GM18520 (cell line): Measurements from ENCODE around the gene ZNF521.

ENCODE experiments used
- ATAC-seq: cut with Tn5 transposase; IDR thresholded peaks from one replicate; pipeline ENCODE4 v1.9.1; 2021; ENCODE audit not compliant: unreplicated experiment

The ZNF521 gene

DNA sequence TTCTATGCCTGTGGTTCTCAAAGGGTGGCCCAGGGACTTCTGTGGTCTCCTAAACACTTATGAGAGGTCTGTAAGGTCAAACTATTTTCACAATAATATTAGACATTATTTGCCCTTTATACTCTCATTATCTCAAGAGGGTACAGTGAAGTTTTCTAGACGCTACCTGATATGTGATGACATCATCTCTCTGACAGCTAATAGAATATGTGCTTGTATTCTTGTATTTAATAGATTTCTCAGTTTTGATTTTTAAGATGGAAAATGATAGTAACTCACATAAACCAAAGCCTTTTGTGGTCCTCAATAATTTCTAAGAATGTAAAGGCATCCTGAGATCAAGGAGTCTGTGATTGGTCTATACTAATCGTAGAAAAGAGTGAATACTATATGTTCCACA is 265.1 kb downstream of the ZNF521 start:
- ATAC-seq: no peak

DNA sequence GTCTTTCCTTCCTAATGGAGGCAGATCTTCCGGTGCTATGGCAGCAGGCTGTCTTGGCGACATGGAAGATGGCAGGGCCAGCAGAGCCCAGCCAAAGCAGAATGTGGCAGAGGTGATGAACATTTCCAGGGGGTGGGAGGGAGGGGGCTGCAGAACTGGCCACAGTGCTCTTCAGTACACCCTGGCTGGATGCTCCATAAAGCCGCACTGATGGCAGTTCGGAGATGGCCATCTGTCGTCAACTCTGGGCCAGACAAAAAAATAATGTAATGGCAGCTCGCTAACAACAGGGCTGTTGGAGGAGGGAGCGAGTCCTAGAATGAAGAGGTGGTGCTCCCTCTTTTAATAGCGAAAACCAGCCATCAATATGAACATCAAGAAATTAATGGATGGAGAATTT is 271.0 kb downstream of the ZNF521 start:
- ATAC-seq: no peak

DNA sequence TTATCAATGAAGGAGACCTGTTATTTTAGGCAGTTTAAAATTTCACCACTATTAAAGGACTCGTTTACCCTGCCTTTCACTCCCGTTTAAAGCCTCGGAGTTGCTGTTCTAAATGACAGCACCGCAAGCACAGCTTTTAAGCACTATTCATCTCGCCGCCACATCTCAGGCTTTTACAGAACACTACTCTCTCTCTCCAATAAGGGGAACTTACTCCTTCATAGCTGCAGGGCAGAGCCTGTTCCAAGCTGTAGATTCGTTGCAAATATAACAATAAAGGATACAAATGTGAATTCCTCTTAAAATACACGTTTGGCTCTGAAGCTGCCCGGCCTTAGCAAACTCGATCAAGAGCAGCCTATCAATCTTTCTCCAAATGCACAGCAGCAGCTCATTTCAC is 271.8 kb downstream of the ZNF521 start:
- no peak for ATAC-seq

DNA sequence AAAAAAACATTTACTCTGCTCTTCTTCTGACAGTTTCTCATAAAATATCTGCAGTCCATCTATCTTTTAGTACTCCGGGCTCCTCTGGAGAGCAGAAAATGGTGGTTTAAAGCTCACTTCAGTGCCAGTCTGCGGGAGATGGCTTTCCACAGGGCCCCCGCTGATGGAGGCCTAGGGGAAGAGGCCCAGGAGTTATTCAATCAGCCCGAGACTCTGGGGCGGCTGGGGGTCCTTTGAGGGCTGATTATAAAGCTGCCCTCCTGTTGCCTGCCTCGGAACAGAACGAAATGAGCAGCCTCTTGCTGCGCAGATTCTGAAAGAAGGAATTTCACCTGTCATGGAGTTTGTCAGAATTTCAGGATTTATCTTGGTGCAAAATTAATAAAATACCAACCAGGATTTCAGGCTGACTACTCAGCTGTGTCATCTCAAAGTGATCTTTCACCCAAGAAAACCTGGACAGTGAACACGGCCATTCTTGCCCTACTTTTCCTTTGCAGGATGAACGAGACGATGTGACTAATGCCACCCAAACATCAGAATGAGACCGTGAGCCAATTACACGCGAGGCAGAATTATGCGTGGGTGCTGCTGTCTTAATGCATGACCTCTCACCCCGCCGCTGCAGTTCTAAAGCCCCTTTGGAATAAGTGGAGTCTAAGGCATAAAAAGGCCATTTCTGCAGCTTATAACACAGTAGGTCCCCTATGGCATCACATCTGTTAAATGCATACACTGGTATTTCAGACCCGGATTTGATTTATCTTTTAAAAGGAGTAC is 273.8 kb downstream of the ZNF521 start:
- ATAC-seq: no peak

DNA sequence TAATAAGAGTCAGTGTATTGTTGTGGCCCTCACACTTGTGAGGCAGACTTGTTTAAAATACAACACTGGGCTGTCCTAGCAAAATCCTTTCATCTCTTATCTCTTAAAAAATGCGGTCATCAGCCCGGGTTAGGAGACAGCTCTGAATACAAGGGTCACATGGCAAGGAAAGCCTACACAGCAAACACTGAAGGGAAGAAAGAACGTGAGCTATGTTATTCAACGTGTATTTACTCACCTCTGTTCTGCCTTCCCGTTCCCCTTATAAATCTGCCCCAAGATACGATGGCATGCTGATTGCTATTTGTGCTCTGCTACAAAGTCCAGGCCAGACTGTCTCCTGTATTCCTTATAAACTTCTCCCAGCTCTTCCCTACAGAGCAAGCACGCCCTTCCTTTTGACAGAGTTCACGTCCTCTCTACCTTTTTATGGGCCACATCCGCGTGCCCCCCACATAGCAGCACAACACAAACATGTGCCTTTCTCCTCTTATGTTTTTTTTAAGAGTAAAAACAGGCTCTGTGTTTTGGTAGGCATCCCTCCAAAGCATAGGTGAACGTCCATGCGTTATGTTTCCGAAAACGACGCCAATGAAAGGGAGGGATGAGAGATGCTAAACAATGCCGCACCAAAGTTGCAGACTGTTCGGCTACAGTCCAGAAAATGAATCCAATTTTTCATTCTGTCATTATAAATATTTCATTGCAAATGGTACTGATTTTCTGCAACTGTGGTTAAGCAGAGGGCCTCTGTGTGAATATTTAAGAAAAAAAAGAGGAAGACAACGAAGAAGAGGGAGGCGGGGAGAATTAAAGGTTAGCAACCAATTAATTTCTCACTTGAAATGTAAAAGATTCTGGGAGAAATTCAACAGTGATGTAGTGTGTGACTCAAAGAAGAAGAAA is 274.7 kb downstream of the ZNF521 start:
- no peak for ATAC-seq

DNA sequence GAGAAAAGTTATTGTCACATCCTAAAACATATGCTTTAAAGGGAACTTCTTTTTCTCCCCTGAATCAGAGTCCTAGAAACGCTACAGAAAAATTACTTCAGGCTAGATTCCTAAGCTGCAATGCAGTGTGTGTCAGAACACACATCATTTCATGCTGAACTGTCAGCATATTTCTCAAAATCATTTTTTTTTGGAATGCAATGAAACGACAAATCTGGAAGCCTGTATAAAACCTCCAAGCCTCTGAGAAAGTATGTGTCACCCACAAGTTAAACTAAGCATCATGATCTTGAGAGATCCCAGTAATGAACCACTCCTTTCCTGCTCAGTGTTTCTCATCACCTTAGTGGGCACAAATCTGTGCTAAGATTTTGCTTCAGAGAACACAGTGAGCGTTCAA is 276.2 kb downstream of the ZNF521 start:
- no peak for ATAC-seq

DNA sequence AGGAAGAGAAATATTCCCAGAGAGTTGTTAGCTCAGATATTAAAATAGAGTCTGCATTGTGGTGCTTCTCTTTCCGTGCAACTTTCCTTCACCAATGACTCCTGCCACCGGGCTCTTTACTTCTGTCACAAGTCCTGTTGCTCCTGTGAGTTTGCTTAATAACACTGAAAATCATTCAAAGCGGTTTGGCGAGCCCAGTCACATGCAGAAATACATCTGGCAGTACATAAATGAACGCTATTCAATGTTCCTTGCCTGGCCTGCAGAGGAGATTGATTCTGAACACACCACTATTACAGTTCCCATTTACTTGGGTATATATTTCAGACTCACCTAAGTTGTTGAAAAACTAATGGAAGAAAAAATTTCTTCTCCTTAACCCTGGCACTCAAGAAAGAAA is 276.6 kb downstream of the ZNF521 start:
- ATAC-seq: no peak

DNA sequence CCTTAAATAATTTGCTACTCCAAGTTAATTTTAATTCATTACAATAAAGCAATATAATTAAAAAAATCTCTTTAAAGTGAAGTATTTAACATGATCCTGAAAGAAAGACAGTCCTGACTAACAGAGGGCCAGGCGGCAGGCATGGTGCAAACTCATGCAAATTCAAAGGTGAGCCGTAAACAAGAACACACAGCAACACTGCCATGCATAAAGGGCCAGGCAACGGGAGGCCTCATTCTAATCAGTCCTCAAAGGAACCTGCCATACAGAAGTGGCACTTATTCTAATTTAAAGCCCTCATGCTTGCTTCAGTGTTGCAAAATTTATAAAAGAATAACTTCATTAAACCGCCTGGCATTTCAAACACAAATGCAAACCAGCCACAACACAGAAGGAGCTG is 277.0 kb downstream of the ZNF521 start:
- ATAC-seq: no peak

DNA sequence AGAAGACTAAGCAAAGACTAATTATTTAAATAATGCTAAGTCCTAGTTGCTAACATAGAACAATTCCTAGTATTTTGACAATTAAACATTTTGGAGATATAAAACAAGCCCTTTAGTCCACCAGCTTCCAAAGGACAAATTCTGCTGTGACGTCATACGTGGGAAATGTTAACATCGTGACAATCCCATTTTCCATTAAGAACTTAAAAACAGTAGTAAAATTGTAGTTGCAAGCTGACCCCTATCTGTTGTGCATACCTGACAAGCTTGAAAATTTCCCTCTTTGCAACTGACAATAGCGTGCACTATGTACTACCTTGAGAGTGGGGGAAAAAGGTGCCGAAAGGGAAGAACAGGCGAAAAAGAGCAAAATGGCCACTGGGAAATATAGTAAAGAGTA is 279.8 kb downstream of the ZNF521 start:
- no peak for ATAC-seq

DNA sequence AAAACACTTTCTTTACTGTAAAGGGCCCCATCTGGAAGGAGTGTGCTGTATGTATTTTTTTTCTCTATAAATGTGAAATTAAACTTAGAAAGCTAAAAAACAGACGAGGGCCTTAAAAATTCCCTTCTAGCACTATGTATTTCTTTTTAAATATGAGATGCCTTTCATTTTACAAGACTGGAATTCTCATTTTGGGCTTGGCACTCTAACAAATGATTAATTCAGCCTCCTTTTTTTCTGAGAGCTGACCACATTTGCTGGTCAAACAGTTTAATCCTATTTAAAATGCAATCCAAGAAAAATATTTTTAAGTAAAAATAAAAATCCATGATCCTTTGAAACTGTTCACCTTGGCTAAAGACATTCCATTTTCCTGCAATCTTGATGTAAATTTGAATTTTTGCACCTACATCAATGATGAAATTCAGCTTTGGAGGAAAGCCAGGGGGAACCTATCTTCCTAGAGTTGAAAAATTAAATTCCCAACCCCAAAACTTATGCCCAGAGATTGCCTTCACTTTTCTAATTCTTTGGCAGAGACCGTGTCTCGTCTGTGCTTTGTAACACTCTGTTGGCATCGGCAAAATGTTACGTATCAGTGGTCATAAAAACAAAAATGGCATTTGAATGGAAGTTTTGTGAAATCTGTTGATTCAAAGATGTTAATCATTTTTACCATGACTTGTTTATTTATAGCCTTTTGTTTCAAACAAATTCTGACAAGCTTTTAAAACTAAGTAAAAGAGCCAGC is 284.5 kb downstream of the ZNF521 start:
- no peak for ATAC-seq

DNA sequence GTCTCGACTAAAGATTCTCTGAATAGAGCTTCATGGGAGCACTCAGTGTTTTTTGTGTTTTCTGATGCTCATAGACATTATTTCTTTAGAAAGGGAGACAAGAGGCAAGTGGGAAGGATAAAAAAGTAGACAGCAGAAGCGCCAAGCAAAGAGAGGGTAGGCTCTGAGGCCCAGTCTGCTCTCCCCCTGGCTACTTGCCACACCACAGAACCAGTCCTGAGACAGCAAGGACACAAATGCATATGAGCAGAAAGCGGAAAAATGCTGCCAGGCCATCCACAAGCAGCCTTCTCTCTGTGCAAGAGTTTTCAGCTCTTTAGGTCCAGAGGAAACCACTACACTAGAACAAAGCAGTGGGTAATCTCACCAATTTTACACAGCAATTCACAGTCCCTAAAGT is 285.4 kb downstream of the ZNF521 start:
- ATAC-seq: no peak

DNA sequence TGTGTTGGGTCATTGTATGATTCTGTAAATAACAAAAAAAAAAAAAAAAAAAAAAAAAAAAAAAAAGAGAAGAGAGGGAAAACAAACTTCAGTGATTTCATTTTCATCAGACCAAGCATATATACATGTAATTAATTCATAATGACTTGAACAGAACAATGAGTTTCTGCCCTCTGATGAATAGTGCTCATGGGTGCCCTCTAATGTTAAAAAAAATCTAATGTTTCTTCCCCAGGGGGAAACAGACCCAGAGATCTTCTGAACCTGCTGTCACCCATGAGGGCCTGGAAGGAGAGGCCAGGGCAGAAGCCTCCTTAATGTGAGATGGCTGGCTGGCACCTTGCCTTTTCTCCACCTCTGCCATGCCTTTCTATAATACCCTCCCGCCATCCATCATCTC is 289.2 kb downstream of the ZNF521 start:
- ATAC-seq: no peak

DNA sequence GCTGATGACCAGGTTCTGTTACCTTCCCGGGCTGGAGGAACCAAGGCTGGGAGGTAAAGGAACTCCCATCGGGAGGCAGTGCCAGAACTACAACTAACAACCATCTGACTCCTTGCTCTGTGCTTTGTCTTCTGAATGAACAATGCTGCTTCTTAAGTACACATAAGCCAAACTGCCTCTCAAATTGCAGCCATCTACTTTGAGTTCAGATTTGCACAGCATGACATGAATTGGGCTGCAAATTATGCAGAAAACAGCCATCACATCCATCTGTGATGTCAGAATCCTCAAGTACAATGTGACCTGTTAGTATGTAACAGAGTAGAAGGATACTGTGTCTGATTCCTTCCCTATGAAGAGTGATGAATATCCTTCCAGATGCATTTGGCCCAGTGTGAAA is 290.6 kb downstream of the ZNF521 start:
- no peak for ATAC-seq

DNA sequence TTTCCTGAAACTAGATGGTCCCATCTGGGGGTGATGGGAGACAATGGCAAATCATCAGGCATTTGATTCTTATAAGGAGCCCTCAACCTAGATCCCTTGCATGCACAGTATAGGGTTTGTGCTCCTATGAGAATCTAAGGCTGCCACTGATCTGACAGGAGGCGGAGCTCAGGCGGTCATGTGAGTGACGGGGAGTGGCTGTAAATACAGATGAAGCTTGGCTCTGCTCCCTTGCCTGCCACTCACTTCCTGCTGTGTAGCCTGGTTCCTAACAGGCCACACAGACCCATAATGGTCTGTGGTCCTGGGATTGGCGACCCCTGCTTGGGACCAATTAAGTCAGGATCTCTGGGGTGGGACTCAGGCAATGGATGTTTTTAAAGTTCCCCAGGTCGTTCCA is 293.4 kb downstream of the ZNF521 start:
- no peak for ATAC-seq

DNA sequence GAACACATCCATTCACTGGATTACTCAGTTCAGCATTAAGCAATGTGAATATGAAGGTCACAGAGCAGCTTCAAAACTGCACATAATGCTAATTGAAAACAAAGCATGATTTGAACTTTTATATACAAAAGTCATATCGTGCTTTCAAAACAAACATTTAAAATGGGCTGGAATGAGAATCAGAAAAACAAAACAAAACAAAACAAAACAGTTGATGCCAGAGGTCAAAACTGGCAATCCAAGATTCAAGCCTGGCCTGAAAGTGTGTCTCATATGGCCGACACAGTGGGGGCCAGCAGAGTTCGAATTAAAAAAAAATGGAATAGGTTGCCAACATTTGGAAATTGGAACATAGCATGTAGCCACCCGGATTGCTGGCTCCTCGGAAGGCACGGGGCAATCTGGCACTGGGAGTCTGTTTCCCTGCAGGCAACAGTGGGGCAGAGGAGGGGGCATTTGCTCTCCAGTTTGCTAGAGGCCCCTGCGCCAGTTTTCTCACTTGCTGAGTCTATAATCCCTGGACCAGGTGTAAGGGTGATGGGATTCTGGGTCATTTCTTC is 294.4 kb downstream of the ZNF521 start:
- ATAC-seq: no peak

DNA sequence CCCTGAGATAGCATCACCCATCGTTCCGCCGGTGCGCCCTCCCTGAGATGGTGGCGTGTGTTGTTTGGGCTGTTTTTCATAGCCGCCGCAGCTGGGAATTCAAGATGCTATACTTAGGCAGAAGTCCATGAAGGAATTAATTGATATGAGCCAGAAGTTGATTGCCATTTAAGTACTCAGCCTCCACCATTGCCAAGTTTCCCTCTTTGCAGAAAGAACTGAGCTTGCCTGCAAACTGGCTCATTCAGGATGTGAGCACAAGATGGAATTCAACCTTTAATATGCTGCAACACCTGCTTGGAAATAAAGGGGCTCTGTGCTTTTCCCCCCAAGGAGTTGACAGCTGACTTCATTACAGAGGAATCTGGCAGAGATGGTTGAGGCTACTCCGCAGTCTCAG is 295.5 kb downstream of the ZNF521 start:
- no peak for ATAC-seq

DNA sequence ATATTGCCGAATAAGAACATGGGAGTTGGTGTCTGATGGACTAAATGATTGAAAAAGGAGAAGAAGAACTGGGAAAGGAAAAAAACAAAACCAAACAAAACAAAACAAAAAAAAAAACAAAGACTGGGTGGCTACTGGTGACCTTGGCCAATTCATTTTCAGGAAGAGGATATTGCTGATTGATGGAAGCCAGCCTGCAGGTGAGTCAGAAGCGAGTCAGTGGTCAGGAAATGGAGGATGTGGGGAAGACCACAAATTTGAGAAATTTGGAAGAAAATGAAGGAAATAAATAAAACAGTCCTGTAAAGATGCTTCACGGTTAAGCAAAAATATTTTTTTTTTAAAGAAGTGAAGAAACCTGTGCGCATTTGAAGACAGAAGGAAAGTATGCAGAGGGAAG is 296.9 kb downstream of the ZNF521 start:
- no peak for ATAC-seq

DNA sequence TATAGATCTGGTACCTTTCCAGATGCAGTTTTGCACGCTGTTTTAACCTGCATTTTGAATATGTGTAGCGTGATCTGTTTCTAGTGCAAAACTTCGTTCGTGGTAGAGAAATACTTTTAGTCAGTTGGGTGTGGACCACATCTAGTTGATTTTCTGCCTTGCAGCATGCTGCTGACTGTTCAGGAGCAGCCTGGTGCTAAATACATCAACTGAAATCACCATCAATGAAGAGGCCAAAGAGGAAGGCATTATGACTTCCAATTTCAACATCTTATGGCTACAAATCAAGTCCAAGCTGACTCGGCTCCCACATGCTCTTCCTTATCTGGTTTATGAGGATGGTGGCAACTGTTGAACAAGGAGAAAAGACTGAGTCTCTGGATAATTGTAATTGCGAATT is 298.5 kb downstream of the ZNF521 start:
- no peak for ATAC-seq

DNA sequence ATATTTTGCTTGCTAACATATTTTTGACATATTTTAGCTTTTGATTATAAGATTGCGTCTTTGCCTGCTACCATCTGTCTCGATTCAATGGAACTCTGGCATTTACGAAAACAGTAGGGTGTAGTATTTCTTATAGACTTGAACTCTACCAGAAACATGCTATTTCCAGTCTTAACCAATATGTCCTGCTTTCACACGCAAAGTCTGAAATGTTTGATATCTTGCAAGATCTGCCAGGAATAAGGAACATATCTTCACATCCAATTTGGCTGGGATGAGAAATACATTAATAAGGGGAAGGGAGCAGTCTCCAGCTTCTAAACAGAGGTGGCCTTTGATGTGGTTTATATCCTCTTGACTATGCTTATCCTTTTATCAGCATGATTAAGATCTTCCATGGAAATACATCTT is 299.4 kb downstream of the ZNF521 start:
- no peak for ATAC-seq

DNA sequence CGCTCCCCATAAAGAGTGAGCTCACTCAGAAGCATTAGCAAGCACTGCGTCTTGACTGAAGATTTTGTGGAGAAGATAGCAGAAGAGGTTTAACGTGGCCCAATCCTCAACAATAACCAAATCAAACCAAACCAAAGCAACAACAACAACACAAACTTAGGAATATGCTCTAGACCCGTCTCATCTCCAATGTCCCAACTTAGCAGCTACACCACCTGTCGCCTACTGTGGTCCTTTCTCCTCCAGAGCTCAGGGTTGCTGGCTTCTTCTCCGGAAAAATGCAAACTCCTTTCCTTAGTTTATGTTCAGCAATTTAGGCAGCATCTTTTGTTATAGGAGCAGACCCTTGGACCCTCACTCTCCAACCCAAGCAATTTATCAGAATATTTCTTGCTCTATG is 301.4 kb downstream of the ZNF521 start:
- ATAC-seq: no peak

DNA sequence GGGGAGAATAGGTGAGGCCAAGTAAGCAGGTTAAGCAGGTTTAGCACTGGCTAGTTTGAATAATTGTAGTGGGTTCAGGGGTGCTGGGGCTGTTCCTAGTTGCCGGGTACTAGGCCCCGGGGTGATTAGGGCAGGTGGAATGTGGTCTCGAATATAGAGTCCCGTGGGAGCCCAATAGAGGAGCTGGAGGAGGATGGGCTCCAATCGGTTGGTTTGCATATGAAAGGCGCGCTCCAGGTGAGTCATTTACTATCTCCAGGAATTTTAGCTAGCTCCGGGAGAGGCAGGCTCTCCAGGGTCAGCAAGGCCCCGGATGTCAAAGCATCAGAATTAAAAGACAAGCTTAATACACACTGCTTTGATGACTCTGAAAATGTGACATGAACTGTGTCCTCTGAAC is 304.0 kb downstream of the ZNF521 start:
- ATAC-seq: no peak
